Heart left ventricle (tissue), 16 donors: ENCODE data around the gene PLCD1. TPM values are rescaled to one million over a fixed set of nuclear protein-coding genes. Genes with fewer than 3 reads are reported as not detected.

ENCODE experiments used
- ATAC-seq, 4 donors: fragments of 200-7000 bp; cut with Tn5 transposase; one replicate each; pipeline ENCODE4 v1.9.1; 2020 to 2022; ENCODE audit warnings: moderate library complexity in 4 of 4, mild to moderate bottlenecking in 3 of 4, moderate number of reproducible peaks in 1 of 4
- DNase-seq, 5 donors: peaks; one replicate each; pipeline ENCODE4 v3.0.0-alpha.2; 2020
- H3K27ac ChIP-seq, 12 donors: fragments of 200-600 bp; sonication (generic) in 4 of 12; one replicate each; pipeline versions ENCODE4 v1.5.0 to v1.8.0; 2016 to 2022; ENCODE audit warnings: mild to moderate bottlenecking in 2 of 12
- H3K27me3 ChIP-seq, 9 donors: fragments of 200-600 bp; sonication (generic) in 2 of 9; one replicate each; pipeline versions ENCODE4 v1.5.1 to v1.8.0; 2016 to 2022; ENCODE audit warnings: mild to moderate bottlenecking in 3 of 9
- H3K36me3 ChIP-seq, 9 donors: fragments of 200-600 bp; sonication (generic) in 2 of 9; one replicate each; pipeline versions ENCODE4 v1.5.0 to v1.8.0; 2018 to 2022; ENCODE audit warnings: mild to moderate bottlenecking in 2 of 9
- H3K4me1 ChIP-seq, 12 donors: fragments of 200-600 bp; sonication (generic) in 4 of 12; one replicate each; pipeline versions ENCODE4 v1.5.0 to v1.8.0; 2016 to 2022; ENCODE audit warnings: mild to moderate bottlenecking in 3 of 12
- H3K4me3 ChIP-seq, 12 donors: fragments of 200-600 bp; sonication (generic) in 4 of 12; one replicate each; pipeline versions ENCODE4 v1.5.0 to v1.8.0; 2017 to 2022; ENCODE audit warnings: mild to moderate bottlenecking in 9 of 12, moderate library complexity in 4 of 12
- H3K9me3 ChIP-seq, 12 donors: fragments of 200-600 bp; sonication (generic) in 4 of 12; one replicate each; pipeline versions ENCODE4 v1.5.0 to v1.8.0; 2016 to 2022; ENCODE audit warnings: mild to moderate bottlenecking in 1 of 12
- POLR2A ChIP-seq, 2 donors: fragments of 450-650 bp; IDR thresholded peaks; one replicate each; pipeline ENCODE4 v1.6.1; 2017; ENCODE audit warnings: antibody characterized with exemption in 2 of 2, mild to moderate bottlenecking in 2 of 2, moderate library complexity in 2 of 2
- WGBS, 4 donors: extraction: QIAGEN DNeasy Blood & Tissue Kit in 2 of 4; methylation state at CpG; one replicate each; pipeline versions ENCODE4 v1.1.5 to v1.1.7; 2013 to 2018; 5-methylcytosine and 5-hydroxymethylcytosine counted together
- intact Hi-C, 10 donors: fragments of 100-400 bp; cut with DNase I; formaldehyde crosslinking; loops; one replicate each; pipeline versions ENCODE4 v1.11.1 to v1.14.2; 2022
- polyA plus RNA-seq, 2 donors: library from polyadenylated mRNA; stranded (reverse); fragments of 200-250 nt; gene quantifications; one replicate each; pipeline ENCODE4 v1.2.3, GENCODE V29; 2013
- total RNA-seq, 9 donors: library from RNA; depleted of rRNA in 2 of 9; stranded (reverse); fragments of >200 nt in 2 of 9; fragmentation: NEBNext Ultra II Directional in 3 of 9; extraction: Animal tissue kit (Norgen Biotek cat#: 25700) in 3 of 9; gene quantifications; one replicate each; pipeline versions ENCODE4 v1.1.0 to v1.2.4, GENCODE V29; 2016 to 2023
- TF ChIP-seq, protein P1 (sequence below), 12 donors: fragments of 200-600 bp; sonication (generic) in 4 of 12; IDR thresholded peaks; one replicate each; pipeline versions ENCODE4 v1.5.0 to v1.8.0; 2018 to 2022; ENCODE audit warnings: antibody characterized with exemption in 12 of 12, mild to moderate bottlenecking in 5 of 12
- donor health status: ischemic (EF 13 %, LVEDD 7.1; RV severe dilation, severe dysfunction).
- donor health status: healthy with polysubstance abuse.
- donor health status: DM: no; HTN: yes; CAD: no.
- donor health status: DM: no; HTN: no; CAD: no.
- donor health status: ischemic (EF 25% LVEDD 6.9; RV normal size, moderate dysfunction).
- donor health status: ischemic (EF 25% LVEDD 5.7; RV mildly dilated, moderate dysfunction).
- donor health status: healthy.
- donor health status: DM: yes; HTN: yes; CAD: no.
- donor health status: ischemic (EF 35%, LVEDD 5.7; RV mildly dilated, moderate dysfunction).
- donor health status: nonischemic (EF 11% LVEDD 7.7; RV severe dilation, severe dysfunction).
- donor health status: DM: yes; HTN: yes; CAD: no.
- donor health status: PGD.
- donor health status: ischemic (EF 29% LVEDD 5.4; RV normal size, mild dysfunction).
- donor health status: nonischemic (EF 23%, LVEDD 6.1; RV moderate dilation, normal function).

Gene PLCD1
- total and polyA plus RNA-seq, 11 donors, result 8.1 to 14.9 (median 11.6) TPM

DNA sequence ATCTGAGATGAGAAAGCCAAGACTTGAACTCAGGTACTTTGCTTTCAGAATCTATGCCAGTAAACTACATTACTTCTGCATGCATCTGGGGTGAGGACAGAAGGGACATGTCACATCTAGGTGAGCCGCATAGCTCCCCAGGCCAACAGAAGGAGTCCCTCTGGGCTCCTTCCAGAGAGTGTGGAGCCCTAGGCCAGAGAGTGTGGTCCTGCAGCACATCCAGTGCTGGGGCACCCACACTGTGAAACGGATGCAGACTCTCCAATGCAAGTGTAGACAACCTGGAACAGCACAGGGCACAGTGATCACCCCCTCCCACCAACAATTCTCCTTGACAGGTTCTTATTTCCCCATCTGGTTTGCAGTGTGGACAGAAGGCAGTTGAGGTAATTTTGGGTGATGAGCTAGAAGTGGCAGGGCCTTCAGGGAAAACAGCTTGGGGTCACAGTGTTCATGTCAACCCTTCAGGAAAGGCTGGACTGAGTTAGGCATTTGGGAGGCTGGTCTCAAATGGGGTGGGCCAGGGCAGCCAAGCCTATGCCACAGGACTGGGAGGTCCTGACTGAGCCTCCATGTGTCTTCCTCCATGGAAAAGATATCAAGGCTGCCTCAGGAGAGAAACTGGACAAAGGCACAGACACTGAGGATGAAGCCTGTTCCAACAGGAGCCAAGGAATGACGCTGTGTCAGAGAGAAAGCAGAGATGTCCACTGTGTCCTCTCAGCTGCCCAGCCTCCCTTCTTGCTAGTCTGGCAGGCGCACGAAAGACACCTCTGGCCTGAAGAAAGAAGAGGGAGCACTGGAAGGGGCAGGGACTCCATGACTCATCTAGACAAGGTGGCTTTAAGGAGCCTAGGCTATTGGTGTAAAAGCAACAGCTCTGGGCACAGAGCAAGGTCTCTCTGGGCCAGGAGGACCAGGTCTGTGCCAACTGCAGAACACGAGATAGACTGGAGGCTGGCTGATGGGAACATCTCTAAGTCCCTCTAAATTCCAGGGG lies 1.7 kb downstream of the PLCD1 start:
- Histone ChIP-seq H3K4me3 (peak overlapping the region in 1 of 12 donors; percentile 83), H3K27me3 (peaks cover 0 to 7% (median 0%) of the 10 kb centered on the region in 9 donors), H3K4me1 (peaks cover 0 to 47% (median 27%) of the 10 kb centered on the region in 12 donors), H3K9me3 (no peaks in the 10 kb centered on the region), H3K36me3 (no peaks in the 10 kb centered on the region), H3K27ac (peak overlapping the region in 4 of 12 donors; percentile 24 to 87 (median 59))
- TF ChIP-seq, protein P1, sequence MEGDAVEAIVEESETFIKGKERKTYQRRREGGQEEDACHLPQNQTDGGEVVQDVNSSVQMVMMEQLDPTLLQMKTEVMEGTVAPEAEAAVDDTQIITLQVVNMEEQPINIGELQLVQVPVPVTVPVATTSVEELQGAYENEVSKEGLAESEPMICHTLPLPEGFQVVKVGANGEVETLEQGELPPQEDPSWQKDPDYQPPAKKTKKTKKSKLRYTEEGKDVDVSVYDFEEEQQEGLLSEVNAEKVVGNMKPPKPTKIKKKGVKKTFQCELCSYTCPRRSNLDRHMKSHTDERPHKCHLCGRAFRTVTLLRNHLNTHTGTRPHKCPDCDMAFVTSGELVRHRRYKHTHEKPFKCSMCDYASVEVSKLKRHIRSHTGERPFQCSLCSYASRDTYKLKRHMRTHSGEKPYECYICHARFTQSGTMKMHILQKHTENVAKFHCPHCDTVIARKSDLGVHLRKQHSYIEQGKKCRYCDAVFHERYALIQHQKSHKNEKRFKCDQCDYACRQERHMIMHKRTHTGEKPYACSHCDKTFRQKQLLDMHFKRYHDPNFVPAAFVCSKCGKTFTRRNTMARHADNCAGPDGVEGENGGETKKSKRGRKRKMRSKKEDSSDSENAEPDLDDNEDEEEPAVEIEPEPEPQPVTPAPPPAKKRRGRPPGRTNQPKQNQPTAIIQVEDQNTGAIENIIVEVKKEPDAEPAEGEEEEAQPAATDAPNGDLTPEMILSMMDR (IDR thresholded peaks at IDR 0.05), result no peak
- no peak for TF ChIP-seq POLR2A (IDR thresholded peaks at IDR 0.05)
- peak in 1 of 5 donors; percentile 22 for DNase-seq
- intact Hi-C loops, result no loop called here
- no peak for ATAC-seq
- 85 to 93% (median 91%) methylated on average over 6 of the region's 6 CpGs for WGBS, 4 donors

DNA sequence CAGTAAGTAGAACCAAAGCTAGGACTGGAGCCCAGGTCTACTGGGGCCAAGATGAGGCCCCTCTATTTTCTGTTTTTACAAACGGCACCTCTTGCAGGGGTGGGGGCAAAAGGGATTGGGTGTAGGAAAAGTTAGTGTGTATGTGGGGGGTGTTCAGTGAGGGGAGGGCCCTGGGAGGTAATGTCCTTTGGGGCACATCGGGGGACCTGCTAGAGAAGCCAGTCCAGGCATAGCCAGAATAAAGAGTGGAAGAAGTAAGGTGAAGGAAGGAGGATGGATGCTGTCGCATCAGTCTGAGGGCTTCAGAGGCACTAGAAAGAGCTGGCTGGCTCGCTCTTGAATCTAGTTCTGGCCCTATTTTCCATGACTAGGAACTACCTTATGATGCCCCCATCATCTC lies 2.6 kb downstream of the PLCD1 start:
- no peaks in the 10 kb centered on the region for H3K36me3 ChIP-seq
- TF ChIP-seq, protein P1 (IDR thresholded peaks at IDR 0.05), result no peak
- no peak for TF ChIP-seq POLR2A (IDR thresholded peaks at IDR 0.05)
- no peak overlapping the region for H3K27ac ChIP-seq
- no peak for DNase-seq
- H3K4me3 ChIP-seq, result no peak overlapping the region
- H3K4me1 ChIP-seq, result peaks cover 0 to 55% (median 27%) of the 10 kb centered on the region in 12 donors
- intact Hi-C loops, result no loop called here
- 70 to 84% (median 77%) methylated on average over 4 of the region's 4 CpGs for WGBS, 4 donors
- peaks cover 0 to 7% (median 0%) of the 10 kb centered on the region in 9 donors for H3K27me3 ChIP-seq
- ATAC-seq, result no peak
- no peaks in the 10 kb centered on the region for H3K9me3 ChIP-seq

DNA sequence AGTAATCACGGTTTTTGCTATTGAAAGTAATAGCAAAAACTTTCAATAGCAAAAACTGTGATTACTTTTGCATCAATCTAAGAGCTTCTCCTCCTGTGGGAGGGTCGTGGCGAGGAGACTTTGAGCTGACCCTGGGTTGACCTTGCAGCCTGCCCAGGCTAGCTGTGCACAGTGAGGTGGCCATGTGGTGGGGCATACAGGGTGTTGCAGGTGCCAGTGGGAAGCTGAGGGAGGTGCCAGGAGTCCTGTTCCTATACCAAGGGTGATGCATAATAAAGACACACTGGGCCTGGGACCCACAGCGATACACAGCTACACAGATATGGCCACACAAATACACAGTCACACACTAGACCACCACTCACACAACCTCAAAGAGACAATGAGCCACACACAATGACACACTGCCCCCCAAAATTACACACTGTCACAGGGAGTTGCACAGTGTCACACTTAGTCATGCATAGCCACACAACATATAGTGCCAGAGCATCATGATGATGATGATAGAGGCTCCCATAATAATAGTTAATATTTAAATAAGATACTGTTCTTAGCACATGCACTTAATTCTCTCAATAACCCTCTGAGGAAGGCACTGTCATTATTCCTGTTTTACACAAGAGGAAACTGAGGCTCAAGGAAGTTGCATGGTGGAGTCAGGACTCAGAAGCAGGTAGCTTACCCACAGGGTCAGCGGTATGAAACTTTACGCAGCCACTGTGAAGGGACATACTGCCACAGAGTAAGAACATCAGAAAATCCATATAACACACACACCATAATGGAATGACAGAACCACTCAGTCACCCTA lies 6.3 kb downstream of the PLCD1 start:
- WGBS, 4 donors, result 84 to 88% (median 85%) methylated on average over 6 of the region's 6 CpGs
- peaks cover 0 to 33% (median 15%) of the 10 kb centered on the region in 12 donors for H3K4me1 ChIP-seq

More for the DNA sequence above, 6.3 kb downstream of the PLCD1 start:
- H3K4me3 ChIP-seq, result peak overlapping the region in 6 of 12 donors; percentile 69 to 79 (median 74)
- DNase-seq, result peak in 2 of 5 donors; percentile 14 to 51
- H3K9me3 ChIP-seq, result no peaks in the 10 kb centered on the region
- no peaks in the 10 kb centered on the region for H3K27me3 ChIP-seq
- intact Hi-C loops, result no loop called here
- H3K36me3 ChIP-seq, result peaks cover 0 to 19% (median 7%) of the 10 kb centered on the region in 9 donors
- TF ChIP-seq, protein P1 (IDR thresholded peaks at IDR 0.05), result no peak
- TF ChIP-seq POLR2A (IDR thresholded peaks at IDR 0.05), result no peak
- ATAC-seq, result no peak
- peak overlapping the region in 2 of 12 donors; percentile 92 to 97 for H3K27ac ChIP-seq
